ENCODE data around the gene REEP6.
A peak's percentile ranks its signal among the peaks of the same experiment; 100 is the strongest.

Gene REEP6

GRCh38 chr19:1502433-1503088 is 11.6 kb downstream of the REEP6 start:
- in situ Hi-C loops (cut with HindIII; ENCODE audit: low pct_ligation_motif_present, low pct_unique_long_range_greater_than_20kb, low sequenced_read_pairs), result no loop called here
- no peak for DNase-seq

GRCh38 chr19:1503089-1503924 is 12.3 kb downstream of the REEP6 start:
- peak; percentile 43 for DNase-seq
- in situ Hi-C loops (cut with HindIII; ENCODE audit: low pct_ligation_motif_present, low pct_unique_long_range_greater_than_20kb, low sequenced_read_pairs), result no loop called here

GRCh38 chr19:1503925-1504773 is 13.2 kb downstream of the REEP6 start:
- in situ Hi-C loops (cut with HindIII; ENCODE audit: low pct_ligation_motif_present, low pct_unique_long_range_greater_than_20kb, low sequenced_read_pairs), result no loop called here
- no peak for DNase-seq

- in situ Hi-C loops (cut with HindIII; ENCODE audit: low pct_ligation_motif_present, low pct_unique_long_range_greater_than_20kb, low sequenced_read_pairs), result no loop called here
- DNase-seq, result no peak
Observed at GRCh38 chr19:1505012-1505411, 14.0 kb downstream of the REEP6 start.

DNA sequence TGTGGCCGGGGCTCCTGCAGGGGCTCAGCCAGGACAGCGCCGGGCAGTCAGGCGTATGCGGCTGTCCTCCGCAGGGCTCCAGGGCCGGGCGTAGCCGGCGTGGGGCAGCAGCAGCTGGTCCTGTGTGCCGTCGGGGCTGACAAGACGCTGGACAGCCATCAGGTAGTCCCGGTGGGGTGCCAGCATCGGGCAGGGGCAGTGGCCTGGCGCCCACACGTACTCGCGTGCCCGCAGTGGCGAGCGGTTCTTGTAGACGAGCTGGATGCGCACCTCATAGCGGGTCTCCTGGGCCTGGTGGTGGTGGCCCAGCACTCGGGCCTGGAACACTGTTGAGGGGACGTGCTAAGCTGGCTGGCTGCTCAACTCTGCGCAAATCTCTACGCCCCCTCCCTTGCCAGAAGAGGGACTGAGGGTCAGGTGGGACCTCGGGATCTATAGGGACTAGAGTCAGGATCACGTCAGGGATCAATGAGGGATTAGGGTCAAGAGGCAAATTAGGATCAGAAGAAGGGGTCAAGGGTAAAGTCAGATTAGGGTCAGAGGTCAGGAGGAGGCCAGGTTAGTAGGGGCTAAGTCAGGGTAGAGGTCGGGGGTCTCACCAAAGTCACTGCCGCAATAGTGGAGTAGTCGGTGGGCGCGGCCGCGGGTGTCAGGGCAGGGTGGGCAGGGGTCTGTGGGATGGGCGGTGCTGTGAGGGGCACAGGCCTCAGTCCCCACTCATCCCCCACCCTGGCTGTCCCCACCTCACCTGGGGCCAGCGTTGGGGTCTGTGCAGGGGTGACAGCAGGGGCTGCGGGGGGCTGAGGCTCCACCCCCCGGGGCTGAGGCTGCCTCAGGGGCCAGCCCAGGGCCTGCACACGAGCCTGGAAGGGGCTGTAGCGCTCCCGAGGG is 15.3 kb downstream of the REEP6 start:
- in situ Hi-C loops (cut with HindIII; ENCODE audit: low pct_ligation_motif_present, low pct_unique_long_range_greater_than_20kb, low sequenced_read_pairs), result no loop called here
- no peak for DNase-seq

DNA sequence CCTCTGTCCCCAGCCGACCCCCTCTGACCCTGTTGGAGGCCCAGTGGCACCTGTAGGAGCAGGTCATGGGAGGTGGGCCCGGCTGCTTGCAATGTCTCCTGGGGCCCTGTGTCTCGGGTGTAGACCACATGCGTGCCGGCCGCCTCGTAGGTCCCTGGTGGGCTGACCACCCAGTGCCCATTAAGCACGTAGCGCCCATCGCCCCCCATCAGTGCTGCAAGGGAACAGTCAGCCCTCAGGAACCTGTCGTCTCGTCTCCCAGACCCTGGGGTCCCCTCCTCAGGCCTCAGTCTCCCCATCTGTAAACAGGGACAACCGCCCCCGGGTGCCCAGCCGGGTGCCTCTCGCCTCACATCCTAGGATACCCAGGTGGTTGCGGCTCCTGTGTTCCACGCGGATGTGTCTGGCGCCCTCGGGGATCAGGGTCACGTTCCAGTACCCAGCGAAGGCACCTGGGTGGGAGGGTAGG is 16.2 kb downstream of the REEP6 start:
- in situ Hi-C loops (cut with HindIII; ENCODE audit: low pct_ligation_motif_present, low pct_unique_long_range_greater_than_20kb, low sequenced_read_pairs), result no loop called here
- DNase-seq, result no peak

GRCh38 chr19:1507763-1508506 is 17.0 kb downstream of the REEP6 start:
- in situ Hi-C loops (cut with HindIII; ENCODE audit: low pct_ligation_motif_present, low pct_unique_long_range_greater_than_20kb, low sequenced_read_pairs), result no loop called here
- peak; percentile 89 for DNase-seq

- in situ Hi-C loops (cut with HindIII; ENCODE audit: low pct_ligation_motif_present, low pct_unique_long_range_greater_than_20kb, low sequenced_read_pairs), result no loop called here
- no peak for DNase-seq
Observed at GRCh38 chr19:1508507-1508856, 17.5 kb downstream of the REEP6 start.

DNA sequence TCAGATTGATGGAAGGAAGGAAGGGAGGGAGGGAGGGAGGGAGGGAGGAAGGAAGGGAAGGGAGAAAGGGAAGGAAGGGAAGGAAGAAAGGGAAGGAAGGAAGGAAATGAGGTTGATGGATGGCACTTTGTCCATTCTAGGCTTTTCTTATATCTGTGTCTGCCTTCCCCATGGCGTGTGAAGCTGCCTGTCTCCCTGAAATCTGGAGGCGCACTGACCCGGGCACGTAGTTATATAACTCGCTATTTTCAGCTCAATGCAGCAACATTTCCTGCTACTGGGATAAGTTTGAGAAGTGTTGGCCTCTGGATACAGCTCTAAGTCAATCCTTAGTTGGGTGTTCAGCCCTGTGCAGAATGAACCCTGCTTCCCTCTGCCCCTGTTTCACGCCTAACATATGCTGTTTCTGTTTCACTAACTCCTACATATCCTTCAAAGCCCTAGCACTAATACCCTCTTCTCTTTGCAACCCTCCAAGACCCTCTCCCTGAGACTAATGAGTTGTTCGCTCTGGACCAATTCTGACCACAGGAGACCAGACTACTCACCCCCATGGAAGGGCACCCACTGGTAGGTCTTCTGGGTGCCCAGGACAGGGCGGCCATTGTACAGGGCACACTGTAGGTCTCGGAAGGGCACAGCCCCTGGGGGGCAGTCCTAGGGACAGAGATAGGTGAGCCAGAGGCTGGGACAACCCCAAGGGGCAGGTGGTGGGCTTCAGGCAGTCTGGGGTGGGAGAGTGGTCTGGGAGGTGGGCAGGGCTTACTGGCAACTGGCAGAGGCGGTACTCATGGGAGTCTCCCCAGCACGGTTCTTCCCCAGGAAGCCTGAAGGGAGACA is 18.8 kb downstream of the REEP6 start:
- in situ Hi-C loops (cut with HindIII; ENCODE audit: low pct_ligation_motif_present, low pct_unique_long_range_greater_than_20kb, low sequenced_read_pairs), result no loop called here
- DNase-seq, result no peak

DNA sequence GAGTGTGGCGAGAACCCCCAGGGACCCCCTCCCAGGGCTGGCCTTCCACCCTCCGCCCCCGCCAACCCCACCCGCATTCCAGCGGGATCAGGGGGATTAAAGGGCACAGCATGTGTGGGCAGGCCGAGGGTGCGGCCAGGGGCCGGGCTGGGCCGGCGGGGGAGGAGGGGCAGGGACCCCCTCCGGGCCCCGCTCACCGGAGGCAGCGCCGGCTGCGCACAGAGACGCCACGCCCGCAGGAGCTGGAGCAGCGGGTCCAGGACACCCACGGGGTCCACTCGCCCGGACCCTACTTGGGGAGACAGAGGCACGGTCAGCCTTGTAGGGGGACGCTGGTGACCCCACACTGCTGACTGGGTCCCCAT is 19.4 kb downstream of the REEP6 start:
- DNase-seq, result no peak
- in situ Hi-C loops (cut with HindIII; ENCODE audit: low pct_ligation_motif_present, low pct_unique_long_range_greater_than_20kb, low sequenced_read_pairs), result no loop called here

GRCh38 chr19:1510807-1511206 is 19.8 kb downstream of the REEP6 start:
- in situ Hi-C loops (cut with HindIII; ENCODE audit: low pct_ligation_motif_present, low pct_unique_long_range_greater_than_20kb, low sequenced_read_pairs), result no loop called here
- no peak for DNase-seq

DNA sequence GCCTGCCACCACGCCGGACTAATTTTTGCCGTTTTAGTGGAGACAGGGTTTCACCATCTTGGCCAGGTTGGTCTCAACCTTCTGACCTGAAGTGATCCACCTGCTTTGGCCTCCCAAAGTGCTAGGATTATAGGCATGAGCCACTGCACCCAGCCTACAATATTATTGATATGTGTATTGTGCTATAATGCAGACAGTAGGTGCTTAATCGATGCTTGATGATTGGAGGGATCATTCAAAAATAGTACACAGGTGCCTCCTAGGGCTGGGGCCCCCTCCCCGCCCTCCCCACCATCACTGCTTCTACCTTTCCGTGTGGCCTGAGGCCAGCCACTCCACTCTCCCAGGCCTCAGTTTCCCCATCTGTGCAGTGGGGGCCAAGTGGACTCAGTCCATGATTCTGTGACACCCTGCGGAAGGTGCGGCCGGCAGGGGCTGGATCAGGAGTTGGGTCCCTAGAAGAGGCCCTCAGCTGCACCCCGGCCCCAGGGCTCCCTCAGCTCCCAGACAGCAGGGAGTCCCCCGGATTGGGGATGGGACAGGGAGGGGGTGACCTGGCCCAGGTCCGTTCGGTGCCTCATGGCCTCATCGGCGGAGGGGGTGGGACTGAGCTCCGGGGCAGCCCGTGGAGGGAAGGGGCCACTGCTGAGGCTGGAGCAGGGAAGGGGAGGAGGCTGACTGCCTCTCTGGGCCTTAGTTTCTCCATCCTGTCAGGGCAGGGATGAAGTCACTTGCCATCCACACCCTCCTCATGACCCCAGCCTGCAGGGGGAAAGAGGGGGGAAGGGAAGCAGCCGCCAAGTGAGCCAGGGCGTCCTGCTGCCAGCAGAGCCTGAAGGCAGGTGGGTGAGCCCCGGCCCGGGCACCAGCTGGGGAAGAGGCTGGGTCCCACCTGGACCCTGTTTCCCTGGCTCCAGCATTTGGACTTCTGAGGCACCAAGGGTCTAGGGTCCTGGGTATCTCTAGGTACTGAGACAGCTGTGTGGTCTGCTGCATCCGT is 20.6 kb downstream of the REEP6 start:
- in situ Hi-C loops (cut with HindIII; ENCODE audit: low pct_ligation_motif_present, low pct_unique_long_range_greater_than_20kb, low sequenced_read_pairs), result no loop called here
- no peak for DNase-seq

- in situ Hi-C loops (cut with HindIII; ENCODE audit: low pct_ligation_motif_present, low pct_unique_long_range_greater_than_20kb, low sequenced_read_pairs), result no loop called here
- DNase-seq, result peak; percentile 72
Observed at GRCh38 chr19:1512671-1513498, 21.9 kb downstream of the REEP6 start, which contains the start of gene ADAMTSL5. Gene ADAMTSL5, minus strand, starts transcription at chr19:1513019. Its CDS starts 2,076 bp downstream, at chr19:1510943.

GRCh38 chr19:1513499-1514294 is 22.7 kb downstream of the REEP6 start:
- peak; percentile 64 for DNase-seq
- in situ Hi-C loops (cut with HindIII; ENCODE audit: low pct_ligation_motif_present, low pct_unique_long_range_greater_than_20kb, low sequenced_read_pairs), result no loop called here

All from ACHN (cell line).